Bronchial epithelial cell (primary cell): ENCODE measurements around the gene HNRNPM. TPM values are rescaled to one million over a fixed set of nuclear protein-coding genes. Genes with fewer than 3 reads are reported as not detected.

Source experiments
- DNase-seq: peaks from one replicate; pipeline ENCODE4 v3.0.0-alpha.2; 2010; ENCODE audit warnings: low read depth
- FAIRE-seq: peaks from 2 replicates; lab custom pipeline; 2011; peaks lifted over from hg19 to GRCh38; lab: Jason Lieb, UNC
- H3K27me3 ChIP-seq: 2 replicates; pipeline ENCODE4 v1.5.1; 2011; ENCODE audit warnings: low read length; ENCODE audit not compliant: control insufficient read depth, insufficient read depth
- H3K36me3 ChIP-seq: 2 replicates; pipeline ENCODE4 v1.5.1; 2011; ENCODE audit warnings: low read length; ENCODE audit not compliant: control insufficient read depth, insufficient read depth
- H3K4me3 ChIP-seq: 2 replicates; pipeline ENCODE4 v1.5.1; 2011; ENCODE audit warnings: mild to moderate bottlenecking, low read depth, low read length, control low read depth
- CTCF ChIP-seq: IDR thresholded peaks from 2 replicates; pipeline ENCODE4 v1.5.1; 2011; ENCODE audit warnings: mild to moderate bottlenecking, moderate library complexity, low read length, control low read depth, inconsistent platforms; ENCODE audit not compliant: insufficient read depth, severe bottlenecking
- total RNA-seq: library from RNA; depleted of rRNA; stranded (reverse); fragments of >200 nt; gene quantifications from 2 replicates; pipeline ENCODE4 v1.2.1, GENCODE V29; 2014

The HNRNPM gene
- total RNA-seq, 1 donor from 2014 or later, result 53.4 TPM

GRCh38 chr19:8459520-8460270 lies 14.9 kb downstream of the HNRNPM start:
- FAIRE-seq (no peak), DNase-seq (peak; percentile 55)
- Histone ChIP-seq H3K4me3 (no peak overlapping the region), H3K36me3 (peaks cover 15% of the 10 kb centered on the region), H3K27me3 (no peaks in the 10 kb centered on the region)
- no peak for TF ChIP-seq CTCF

GRCh38 chr19:8460516-8461298 lies 15.9 kb downstream of the HNRNPM start:
- H3K4me3 ChIP-seq, result no peak overlapping the region
- DNase-seq, result no peak
- H3K36me3 ChIP-seq, result peaks cover 16% of the 10 kb centered on the region
- no peaks in the 10 kb centered on the region for H3K27me3 ChIP-seq
- no peak for FAIRE-seq
- TF ChIP-seq CTCF, result no peak

- FAIRE-seq (no peak), DNase-seq (no peak)
- H3K4me3 ChIP-seq, result no peak overlapping the region
- no peak for TF ChIP-seq CTCF
- H3K36me3 ChIP-seq, result peaks cover 15% of the 10 kb centered on the region
- H3K27me3 ChIP-seq, result no peaks in the 10 kb centered on the region
Measured at GRCh38 chr19:8461376-8461775, 16.6 kb downstream of the HNRNPM start.

DNA sequence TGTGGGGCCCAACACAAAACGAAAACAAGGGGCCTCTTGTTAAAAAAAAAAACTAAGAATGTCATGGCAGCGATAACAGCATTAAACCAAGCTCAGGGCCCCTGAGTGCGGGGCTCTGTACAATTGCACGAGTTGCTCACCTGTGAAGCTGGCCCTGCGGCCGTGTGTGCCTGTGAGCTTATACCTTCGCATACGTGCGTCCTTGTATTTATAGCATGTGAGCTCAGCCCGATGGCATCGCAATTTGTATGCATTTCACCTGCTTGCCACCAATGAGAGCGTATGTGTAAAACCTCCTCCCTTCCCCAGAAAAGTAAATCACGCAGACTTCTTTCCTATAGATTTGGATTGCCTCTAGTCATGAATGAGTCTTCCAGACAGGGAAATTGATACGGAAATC lies 17.1 kb downstream of the HNRNPM start:
- FAIRE-seq, result no peak
- Histone ChIP-seq H3K4me3 (no peak overlapping the region), H3K27me3 (no peaks in the 10 kb centered on the region), H3K36me3 (peaks cover 11% of the 10 kb centered on the region)
- no peak for DNase-seq
- TF ChIP-seq CTCF, result no peak

GRCh38 chr19:8462571-8462970 lies 17.8 kb downstream of the HNRNPM start:
- FAIRE-seq, result no peak
- TF ChIP-seq CTCF, result no peak
- Histone ChIP-seq H3K27me3 (no peaks in the 10 kb centered on the region), H3K4me3 (no peak overlapping the region), H3K36me3 (peaks cover 10% of the 10 kb centered on the region)
- DNase-seq, result no peak
